Body of pancreas (tissue), 4 donors: ENCODE results near the gene TM2D3.

Experiments
- POLR2A ChIP-seq, 3 donors: fragments of 450-650 bp; IDR thresholded peaks; one replicate each; pipeline ENCODE4 v1.6.1; 2016; ENCODE audit warnings: antibody characterized with exemption in 3 of 3, mild to moderate bottlenecking in 2 of 3
- TF ChIP-seq, protein P1 (sequence below), 7 experiments: fragments of 450-650 bp in 4 of 7; fragments of 200-600 bp in 3 of 7; sonication (generic) in 3 of 7; IDR thresholded peaks; one replicate each; pipeline ENCODE4 v1.5.1; 2016 to 2019; ENCODE audit warnings: antibody characterized with exemption in 7 of 7

GRCh38 chr15:101679806-101680205, 27.6 kb upstream of the TM2D3 start:
- TF ChIP-seq, protein P1, sequence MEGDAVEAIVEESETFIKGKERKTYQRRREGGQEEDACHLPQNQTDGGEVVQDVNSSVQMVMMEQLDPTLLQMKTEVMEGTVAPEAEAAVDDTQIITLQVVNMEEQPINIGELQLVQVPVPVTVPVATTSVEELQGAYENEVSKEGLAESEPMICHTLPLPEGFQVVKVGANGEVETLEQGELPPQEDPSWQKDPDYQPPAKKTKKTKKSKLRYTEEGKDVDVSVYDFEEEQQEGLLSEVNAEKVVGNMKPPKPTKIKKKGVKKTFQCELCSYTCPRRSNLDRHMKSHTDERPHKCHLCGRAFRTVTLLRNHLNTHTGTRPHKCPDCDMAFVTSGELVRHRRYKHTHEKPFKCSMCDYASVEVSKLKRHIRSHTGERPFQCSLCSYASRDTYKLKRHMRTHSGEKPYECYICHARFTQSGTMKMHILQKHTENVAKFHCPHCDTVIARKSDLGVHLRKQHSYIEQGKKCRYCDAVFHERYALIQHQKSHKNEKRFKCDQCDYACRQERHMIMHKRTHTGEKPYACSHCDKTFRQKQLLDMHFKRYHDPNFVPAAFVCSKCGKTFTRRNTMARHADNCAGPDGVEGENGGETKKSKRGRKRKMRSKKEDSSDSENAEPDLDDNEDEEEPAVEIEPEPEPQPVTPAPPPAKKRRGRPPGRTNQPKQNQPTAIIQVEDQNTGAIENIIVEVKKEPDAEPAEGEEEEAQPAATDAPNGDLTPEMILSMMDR (IDR thresholded peaks at IDR 0.05) = no peak
- TF ChIP-seq POLR2A (IDR thresholded peaks at IDR 0.05) = no peak
